CD4-positive, alpha-beta T cell treated with Interleukin-1 beta for 1 hour (primary cell): Measurements from ENCODE around the gene VWDE.
"Not testable (repeated sequence)": the region's sequence is repeated elsewhere in the genome, so short reads cannot be mapped to it uniquely, and the experiment has no call there.

Experiments
- DNase-seq, 2 donors: peaks; one replicate each; pipeline ENCODE4 v3.0.0-alpha.2; 2020 to 2022

Gene VWDE

GRCh38 chr7:12403287-12404181 lies at the start of gene VWDE:
Gene VWDE, minus strand, starts transcription at chr7:12403865. Its CDS starts 149 bp downstream, at chr7:12403716.
- peak; percentile 3 to 32 for DNase-seq

- DNase-seq: not testable (repeated sequence)
Observed at GRCh38 chr7:12453136-12453535, 49.5 kb upstream of the VWDE start.

- DNase-seq: no peak
Observed at GRCh38 chr7:12450615-12451014, 47.0 kb upstream of the VWDE start.

GRCh38 chr7:12444785-12445184 lies 41.1 kb upstream of the VWDE start:
- DNase-seq: no peak

- DNase-seq: no peak
Observed at GRCh38 chr7:12440229-12440628, 36.6 kb upstream of the VWDE start.

GRCh38 chr7:12436896-12437535 lies 33.4 kb upstream of the VWDE start:
- no peak for DNase-seq

GRCh38 chr7:12436126-12436525 lies 32.5 kb upstream of the VWDE start:
- no peak for DNase-seq

GRCh38 chr7:12434012-12434642 lies 30.5 kb upstream of the VWDE start:
- no peak for DNase-seq

GRCh38 chr7:12431886-12432556 lies 28.4 kb upstream of the VWDE start:
- no peak for DNase-seq

GRCh38 chr7:12425311-12425710 lies 21.6 kb upstream of the VWDE start:
- DNase-seq: no peak

GRCh38 chr7:12423997-12424745 lies 20.5 kb upstream of the VWDE start:
- no peak for DNase-seq

GRCh38 chr7:12423355-12423996 lies 19.8 kb upstream of the VWDE start:
- no peak for DNase-seq

- no peak for DNase-seq
Observed at GRCh38 chr7:12422554-12423320, 19.1 kb upstream of the VWDE start.

GRCh38 chr7:12418452-12418851 lies 14.8 kb upstream of the VWDE start:
- DNase-seq: no peak

GRCh38 chr7:12415072-12415471 lies 11.4 kb upstream of the VWDE start:
- DNase-seq: no peak

GRCh38 chr7:12412407-12412806 lies 8.7 kb upstream of the VWDE start:
- no peak for DNase-seq

GRCh38 chr7:12410523-12410922 lies 6.9 kb upstream of the VWDE start:
- DNase-seq: no peak

- DNase-seq: no peak
Observed at GRCh38 chr7:12409097-12409711, 5.5 kb upstream of the VWDE start.

GRCh38 chr7:12407652-12408051 lies 4.0 kb upstream of the VWDE start:
- not testable (repeated sequence) for DNase-seq

GRCh38 chr7:12402365-12402725 lies 1.3 kb downstream of the VWDE start:
- no peak for DNase-seq
